Vagina (tissue), 2 donors: ENCODE data around the gene PTGES3.

Experiments used
- POLR2A ChIP-seq, 2 donors: fragments of 450-650 bp; IDR thresholded peaks; one replicate each; pipeline ENCODE4 v1.6.1; 2017; ENCODE audit warnings: antibody characterized with exemption in 2 of 2, mild to moderate bottlenecking in 2 of 2, moderate library complexity in 2 of 2
- TF ChIP-seq, protein P1 (sequence below), 3 experiments: fragments of 450-650 bp in 2 of 3; fragments of 200-600 bp in 1 of 3; sonication (generic) in 1 of 3; IDR thresholded peaks; one replicate each; pipeline ENCODE4 v1.5.1; 2017 to 2019; ENCODE audit warnings: antibody characterized with exemption in 3 of 3, mild to moderate bottlenecking in 2 of 3, moderate library complexity in 2 of 3

DNA sequence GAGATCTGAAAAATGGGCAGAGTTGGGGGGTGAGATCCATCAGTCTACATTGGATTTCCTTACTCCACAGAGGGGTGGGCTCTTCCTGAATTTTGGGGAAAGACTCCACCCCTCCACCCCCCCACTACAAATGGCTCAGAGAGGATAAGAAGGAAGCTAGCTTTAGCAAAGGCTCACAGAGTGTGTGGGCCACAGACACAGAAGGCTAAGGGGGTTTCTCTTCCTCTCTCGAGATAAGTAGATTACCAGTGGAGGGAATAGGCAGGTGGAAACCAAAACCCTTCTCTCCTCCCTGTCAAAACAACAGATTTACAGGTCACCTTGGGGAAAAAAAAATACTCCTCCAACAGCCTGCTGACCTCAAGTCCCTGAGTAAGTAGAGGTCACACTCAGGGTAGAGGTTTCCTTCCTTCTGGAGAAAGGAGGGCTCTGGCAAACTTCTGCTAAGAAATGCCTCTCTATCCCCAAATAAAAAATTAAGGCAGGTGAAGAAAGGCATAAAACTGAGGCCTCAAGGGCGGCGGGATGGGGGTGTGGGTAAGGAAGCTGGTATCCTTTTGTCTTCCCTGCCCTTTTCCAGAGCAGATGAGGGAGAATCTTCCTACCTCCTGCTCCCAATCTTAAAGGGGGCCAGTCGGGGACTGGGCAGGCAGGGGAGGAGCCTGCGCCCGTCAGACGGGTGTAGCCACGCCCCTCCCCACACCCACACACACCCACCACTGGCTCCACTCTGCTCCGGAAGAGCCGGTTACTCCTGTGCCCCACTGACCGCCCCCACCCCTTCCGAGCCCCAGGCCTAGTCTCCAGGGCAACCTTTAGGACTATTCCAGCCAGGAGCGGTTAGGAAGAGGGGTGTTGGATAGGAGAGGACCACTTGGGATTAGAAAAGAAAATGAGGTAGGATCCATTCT is 56.0 kb downstream of the PTGES3 start:
- TF ChIP-seq, protein P1, sequence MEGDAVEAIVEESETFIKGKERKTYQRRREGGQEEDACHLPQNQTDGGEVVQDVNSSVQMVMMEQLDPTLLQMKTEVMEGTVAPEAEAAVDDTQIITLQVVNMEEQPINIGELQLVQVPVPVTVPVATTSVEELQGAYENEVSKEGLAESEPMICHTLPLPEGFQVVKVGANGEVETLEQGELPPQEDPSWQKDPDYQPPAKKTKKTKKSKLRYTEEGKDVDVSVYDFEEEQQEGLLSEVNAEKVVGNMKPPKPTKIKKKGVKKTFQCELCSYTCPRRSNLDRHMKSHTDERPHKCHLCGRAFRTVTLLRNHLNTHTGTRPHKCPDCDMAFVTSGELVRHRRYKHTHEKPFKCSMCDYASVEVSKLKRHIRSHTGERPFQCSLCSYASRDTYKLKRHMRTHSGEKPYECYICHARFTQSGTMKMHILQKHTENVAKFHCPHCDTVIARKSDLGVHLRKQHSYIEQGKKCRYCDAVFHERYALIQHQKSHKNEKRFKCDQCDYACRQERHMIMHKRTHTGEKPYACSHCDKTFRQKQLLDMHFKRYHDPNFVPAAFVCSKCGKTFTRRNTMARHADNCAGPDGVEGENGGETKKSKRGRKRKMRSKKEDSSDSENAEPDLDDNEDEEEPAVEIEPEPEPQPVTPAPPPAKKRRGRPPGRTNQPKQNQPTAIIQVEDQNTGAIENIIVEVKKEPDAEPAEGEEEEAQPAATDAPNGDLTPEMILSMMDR (IDR thresholded peaks at IDR 0.05) = no peak
- no peak for TF ChIP-seq POLR2A (IDR thresholded peaks at IDR 0.05)
